Fibroblast of lung (primary cell): ENCODE results near the gene KCNMA1. TPM values are rescaled to one million over a fixed set of nuclear protein-coding genes. Genes with fewer than 3 reads are reported as not detected.

Source experiments
- DNase-seq, 2 donors: peaks; one replicate each; pipeline versions ENCODE4 v3.0.0 to v3.0.0-alpha.2; 2010; ENCODE audit warnings: low read depth in 2 of 2
- H2AFZ ChIP-seq: 2 replicates; pipeline ENCODE4 v1.5.1; 2012; ENCODE audit warnings: low read length, control low read depth, inconsistent platforms
- H3K27ac ChIP-seq: 2 replicates; pipeline ENCODE4 v1.5.1; 2011; ENCODE audit warnings: low read length, control low read depth; ENCODE audit not compliant: insufficient read depth
- H3K27me3 ChIP-seq: 2 replicates; pipeline ENCODE4 v1.5.1; 2011; ENCODE audit warnings: mild to moderate bottlenecking, low read length; ENCODE audit not compliant: control insufficient read depth, insufficient read depth
- H3K36me3 ChIP-seq: 2 replicates; pipeline ENCODE4 v1.5.1; 2011; ENCODE audit warnings: low read length; ENCODE audit not compliant: control insufficient read depth, insufficient read depth
- H3K4me1 ChIP-seq: 2 replicates; pipeline ENCODE4 v1.5.1; 2011; ENCODE audit warnings: low read length; ENCODE audit not compliant: control insufficient read depth, insufficient read depth; ENCODE audit errors: extremely low read depth
- H3K4me2 ChIP-seq: 2 replicates; pipeline ENCODE4 v1.5.1; 2011; ENCODE audit warnings: low read length, control low read depth; ENCODE audit not compliant: insufficient read depth; ENCODE audit errors: extremely low read depth
- H3K4me3 ChIP-seq, 4 experiments: fragments of 200-600 bp in 1 of 4; sonication (generic) in 1 of 4; replicated peaks in 1 of 4; 2 replicates each; pipeline ENCODE4 v1.5.1; 2011 to 2016; ENCODE audit warnings: low read length in 4 of 4, low read depth in 3 of 4, mild to moderate bottlenecking in 3 of 4, control low read depth in 2 of 4, inconsistent platforms in 1 of 4, mixed read lengths in 1 of 4; ENCODE audit not compliant: insufficient read depth in 1 of 4; ENCODE audit errors: control extremely low read depth in 1 of 4
- H3K79me2 ChIP-seq: 2 replicates; pipeline ENCODE4 v1.5.1; 2012; ENCODE audit warnings: mild to moderate bottlenecking, low read length, inconsistent platforms; ENCODE audit not compliant: control insufficient read depth, insufficient read depth
- H3K9ac ChIP-seq: 2 replicates; pipeline ENCODE4 v1.5.1; 2011; ENCODE audit warnings: mild to moderate bottlenecking, low read length, control low read depth; ENCODE audit not compliant: insufficient read depth
- H3K9me3 ChIP-seq: 2 replicates; pipeline ENCODE4 v1.5.1; 2012; ENCODE audit warnings: low read depth, low read length; ENCODE audit not compliant: control insufficient read depth, insufficient read depth
- H4K20me1 ChIP-seq: 2 replicates; pipeline ENCODE4 v1.5.1; 2011; ENCODE audit warnings: low read length; ENCODE audit not compliant: control insufficient read depth, insufficient read depth; ENCODE audit errors: extremely low read depth
- CTCF ChIP-seq, 2 donors: IDR thresholded peaks in 1 of 2; conservative IDR thresholded peaks in 1 of 2; 1 replicate in 1 of 2; 2 replicates in 1 of 2; pipeline ENCODE4 v1.5.1; 2011 to 2012; ENCODE audit warnings: low read length in 2 of 2, control low read depth in 1 of 2, inconsistent platforms in 1 of 2, low read depth in 1 of 2, mild to moderate bottlenecking in 1 of 2
- EZH2 ChIP-seq: IDR thresholded peaks from 2 replicates; pipeline ENCODE4 v1.5.1; 2012; ENCODE audit warnings: low read length, control low read depth, mild to moderate bottlenecking; ENCODE audit errors: missing control alignments
- polyA plus RNA-seq, 2 donors: library from polyadenylated mRNA; depleted of rRNA in 1 of 2; stranded (reverse) in 1 of 2; unstranded in 1 of 2; fragments of >200 nt; gene quantifications; 2 replicates each; pipeline ENCODE4 v1.2.1, GENCODE V29; 2011 to 2012; ENCODE audit warnings: missing spikeins in 1 of 2
- total RNA-seq: library from RNA; depleted of rRNA; stranded (reverse); fragments of >200 nt; gene quantifications from 2 replicates; pipeline ENCODE4 v1.2.1, GENCODE V29; 2014

The KCNMA1 gene
- total and polyA plus RNA-seq, 2 donors (not counting 1 experiment from before 2014, with no cell fraction given) = 31.0 to 138 TPM

GRCh38 chr10:76829724-76830123, 807.9 kb downstream of the KCNMA1 start:
- no peak for DNase-seq
- H3K9me3 ChIP-seq = no peaks in the 10 kb centered on the region
- H3K4me3 ChIP-seq = no peak overlapping the region
- TF ChIP-seq EZH2 (no peak), CTCF (conservative IDR thresholded peaks at IDR 0.05 in 1 of 2, IDR thresholded peaks at IDR 0.05 in 1 of 2; ENCODE audit: low read depth in 1 of 2, low read length in 2 of 2) (no peak)
- no peak overlapping the region for H3K4me2 ChIP-seq
- H3K27ac ChIP-seq = no peak overlapping the region
- H4K20me1 ChIP-seq = no peaks in the 10 kb centered on the region
- H3K27me3 ChIP-seq = peaks cover 6% of the 10 kb centered on the region
- H3K4me1 ChIP-seq = no peaks in the 10 kb centered on the region
- H2AFZ ChIP-seq = no peak overlapping the region
- no peak overlapping the region for H3K9ac ChIP-seq
- H3K79me2 ChIP-seq = no peaks in the 10 kb centered on the region
- H3K36me3 ChIP-seq = no peaks in the 10 kb centered on the region
